DMS 273 treated with DMSO at 0.1 percent for 48 hours (cell line): Measurements from ENCODE around the gene GSTT2B.
"Not testable (repeated sequence)": the region's sequence is repeated elsewhere in the genome, so short reads cannot be mapped to it uniquely, and the experiment has no call there.

Experiments
- DNase-seq: peaks from one replicate; lab custom pipeline; 2025; lab: John Stamatoyannopoulos, UW

GSTT2B gene

GRCh38 chr22:23984430-23984829 is 23.4 kb upstream of the GSTT2B start:
- DNase-seq = no peak

DNA sequence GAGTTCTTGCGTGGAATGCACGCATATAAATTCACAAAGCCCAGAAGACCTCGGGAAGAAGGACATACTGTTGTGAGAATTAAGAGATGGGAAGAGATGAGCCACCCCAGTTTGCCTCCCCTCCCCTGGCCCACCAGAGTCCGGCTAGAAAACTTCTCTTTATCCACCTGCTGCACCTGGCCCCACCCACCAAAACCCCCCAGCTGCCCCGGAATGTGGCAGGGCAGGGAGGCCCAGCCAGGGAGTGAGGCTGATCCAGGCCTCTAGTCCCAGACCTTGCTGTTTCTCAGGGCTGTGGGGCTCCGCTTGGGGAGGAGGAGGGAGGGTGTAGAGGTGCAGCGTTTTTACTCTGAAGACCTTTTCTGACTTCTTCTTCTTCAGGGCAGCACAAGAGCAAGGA is 19.6 kb upstream of the GSTT2B start:
- DNase-seq = not testable (repeated sequence)

DNA sequence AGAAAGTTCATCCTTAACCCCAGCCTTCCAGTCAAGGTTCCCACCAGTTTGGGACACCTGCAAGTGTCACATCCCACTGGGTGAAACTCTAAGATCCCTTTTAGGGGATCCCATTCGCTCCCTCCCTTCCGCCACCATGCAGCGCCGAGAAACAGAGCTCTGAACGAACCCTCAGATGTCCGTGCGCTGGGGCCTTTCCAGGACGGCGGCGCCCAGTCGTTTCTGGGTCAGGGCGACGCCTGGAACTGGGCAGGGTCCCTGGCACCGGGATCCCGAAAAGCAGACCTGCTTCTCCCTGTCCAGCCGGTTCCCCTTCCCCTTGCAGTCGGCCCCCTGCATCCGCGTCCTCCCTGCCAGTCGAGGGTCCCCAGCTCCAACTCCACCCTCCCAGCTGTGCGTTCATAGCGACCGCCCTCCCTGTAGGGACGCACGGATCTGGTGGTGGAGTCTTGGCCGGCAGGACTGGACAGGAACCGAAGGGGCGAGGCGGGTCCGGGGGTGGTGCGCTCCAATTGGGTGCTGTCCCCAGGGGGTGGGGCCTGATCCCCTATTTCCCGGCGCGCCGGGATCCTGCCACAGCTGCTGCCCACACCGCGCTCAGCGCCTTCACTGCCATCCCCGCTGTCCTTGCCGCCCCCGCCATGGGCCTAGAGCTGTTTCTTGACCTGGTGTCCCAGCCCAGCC is 18.7 kb upstream of the GSTT2B start, which contains the start of gene GSTT2:
Gene GSTT2 (plus strand): TSS at position 578 of the 684 bp plus-strand sequence.
- DNase-seq = not testable (repeated sequence)

DNA sequence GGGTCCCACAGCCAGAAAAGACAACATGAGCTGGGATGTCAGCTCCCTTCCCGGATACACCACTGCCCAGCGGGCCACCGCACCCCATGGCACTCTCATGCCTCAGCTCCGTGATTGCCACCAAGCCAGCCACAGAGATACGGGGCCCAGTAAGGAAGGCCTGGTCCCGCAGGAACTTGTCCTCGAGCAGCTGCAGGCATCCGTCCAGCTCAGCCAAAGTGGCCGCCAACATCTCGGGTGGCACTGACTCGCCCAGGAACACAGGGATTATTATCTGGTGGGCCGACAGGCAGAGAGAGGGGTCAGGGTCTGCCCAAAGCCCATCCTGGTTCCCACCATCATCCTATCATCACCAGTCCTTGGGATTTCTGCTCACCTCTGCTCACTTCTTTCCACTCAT is 16.3 kb upstream of the GSTT2B start:
- DNase-seq = not testable (repeated sequence)

GRCh38 chr22:23974836-23975352 is 13.9 kb upstream of the GSTT2B start:
- DNase-seq = not testable (repeated sequence)

GRCh38 chr22:23974345-23974744 is 13.3 kb upstream of the GSTT2B start, which contains the start of gene DDT:
DDT (minus strand) TSS chr22:23974441; CDS start chr22:23974414, 27 bp downstream.
- not testable (repeated sequence) for DNase-seq

DNA sequence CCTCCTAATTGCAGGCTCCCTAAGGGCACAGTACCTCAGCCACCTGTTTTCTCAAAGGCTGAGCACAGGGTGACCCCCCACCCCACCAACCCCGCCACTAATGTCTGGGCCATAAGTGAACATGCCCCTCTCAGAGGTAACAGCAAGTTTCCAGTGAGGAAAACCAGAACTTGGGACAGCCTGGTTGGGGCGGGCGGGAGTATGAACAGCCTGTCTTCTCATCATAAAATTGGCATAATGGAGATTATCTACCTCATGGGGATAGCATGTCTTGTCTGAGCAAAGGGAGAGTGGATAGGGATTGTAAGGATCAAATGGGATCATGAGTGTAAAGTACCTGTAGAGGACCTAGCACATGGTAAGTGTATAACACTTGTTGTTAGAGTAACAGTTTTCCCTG is 10.9 kb upstream of the GSTT2B start:
- DNase-seq = not testable (repeated sequence)

- no peak for DNase-seq
These were observed 10.0 kb upstream of the GSTT2B start for GRCh38 chr22:23970816-23971486.

DNA sequence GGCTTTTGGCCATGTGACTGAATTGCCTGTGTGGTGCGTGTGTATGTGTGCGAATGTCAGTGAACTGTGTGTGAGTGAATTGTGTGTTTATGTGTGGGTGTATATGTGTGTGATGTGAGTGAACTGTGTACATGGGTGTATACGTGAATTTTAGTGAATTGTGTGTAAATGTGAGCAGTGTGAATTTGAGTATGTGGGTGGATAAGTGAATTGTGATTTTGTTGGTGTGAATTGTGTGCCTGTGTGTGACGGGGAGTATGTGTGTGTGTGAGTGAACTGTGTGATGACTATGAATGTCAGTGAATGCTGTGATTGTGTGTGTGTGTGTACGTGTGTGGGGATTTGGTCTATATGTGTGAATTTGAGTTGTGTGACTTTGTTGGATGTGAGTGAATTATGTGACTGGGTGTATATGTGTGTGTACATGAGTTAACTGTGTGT is 9.2 kb upstream of the GSTT2B start:
- no peak for DNase-seq

- no peak for DNase-seq
These were observed 8.1 kb upstream of the GSTT2B start for GRCh38 chr22:23969071-23969470.

DNA sequence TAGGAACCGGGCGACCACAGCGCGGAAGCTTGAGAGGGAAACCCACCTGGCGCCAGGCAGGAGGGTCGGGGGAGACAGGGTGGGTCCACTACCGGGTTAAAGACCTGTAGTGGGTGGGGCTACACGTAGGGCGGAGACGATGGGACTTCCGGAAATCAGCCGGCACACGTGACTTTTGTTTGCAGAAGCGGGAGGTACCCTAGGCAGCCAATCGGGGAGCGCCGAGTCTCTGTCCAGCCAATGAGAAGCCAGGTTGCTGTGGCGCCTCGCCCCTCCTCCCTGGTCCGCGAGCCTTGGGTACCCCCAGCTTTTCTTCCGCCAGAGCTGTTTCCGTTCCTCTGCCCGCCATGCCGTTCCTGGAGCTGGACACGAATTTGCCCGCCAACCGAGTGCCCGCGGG is 5.6 kb upstream of the GSTT2B start, which contains the start of gene DDTL:
Gene DDTL (plus strand): TSS at position 321 of the 400 bp plus-strand sequence. CDS start 27 bp downstream, at position 348.
- not testable (repeated sequence) for DNase-seq

- not testable (repeated sequence) for DNase-seq
These were observed 5.1 kb upstream of the GSTT2B start for GRCh38 chr22:23966094-23966493.

GRCh38 chr22:23956301-23956900 is 4.6 kb downstream of the GSTT2B start:
- not testable (repeated sequence) for DNase-seq

DNA sequence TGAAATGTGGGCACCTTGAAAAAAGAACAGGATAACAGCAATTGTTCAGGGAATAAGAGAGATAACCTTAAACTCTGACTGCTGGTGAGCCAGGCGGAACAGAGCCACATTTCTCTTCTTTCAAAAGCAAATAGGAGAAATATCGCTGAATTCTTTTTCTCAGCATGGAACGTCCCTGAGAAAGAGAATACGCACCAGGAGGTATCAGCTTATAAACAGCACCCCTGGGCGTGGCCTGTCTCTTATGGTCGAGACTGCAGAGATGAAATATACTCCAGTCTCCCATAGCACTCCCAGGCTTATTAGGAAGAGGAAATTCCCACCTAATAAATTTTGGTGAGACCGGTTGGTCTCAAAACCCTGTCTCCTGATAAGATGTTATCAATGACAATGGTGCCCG is 5.1 kb downstream of the GSTT2B start:
- not testable (repeated sequence) for DNase-seq

GRCh38 chr22:23954991-23955305 is 6.0 kb downstream of the GSTT2B start:
- not testable (repeated sequence) for DNase-seq

DNA sequence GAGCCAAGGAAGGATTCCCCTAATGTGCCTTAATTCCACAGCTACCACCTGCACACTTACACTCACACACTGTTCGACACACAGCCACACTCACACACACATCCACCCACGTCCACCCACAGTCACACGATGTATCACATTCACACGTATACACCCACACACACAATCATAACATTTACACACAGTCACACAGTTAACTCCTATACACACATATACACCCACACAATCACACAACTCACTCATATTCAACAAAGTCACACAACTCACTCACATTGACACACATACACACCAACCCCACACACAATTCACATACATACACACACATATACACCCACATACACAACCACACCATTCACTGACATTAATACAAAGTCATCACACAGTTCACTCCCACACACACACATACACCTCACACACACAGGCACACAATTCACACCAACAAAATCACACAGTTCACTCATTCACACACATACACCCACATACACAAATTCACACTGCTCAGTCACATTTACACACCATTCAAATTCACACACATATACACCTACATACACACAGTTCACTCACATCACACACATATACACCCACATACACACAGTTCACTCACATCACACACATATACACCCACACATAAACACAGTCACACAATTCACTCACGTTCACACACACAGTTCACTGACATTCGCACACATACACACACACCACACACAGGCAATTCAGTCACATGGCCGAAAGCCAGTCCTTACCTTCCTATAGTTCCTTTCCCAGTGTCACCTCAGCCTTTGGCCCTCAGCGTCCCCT is 6.6 kb downstream of the GSTT2B start:
- DNase-seq = not testable (repeated sequence)

- DNase-seq = not testable (repeated sequence)
These were observed 7.5 kb downstream of the GSTT2B start for GRCh38 chr22:23953485-23953884.

GRCh38 chr22:23952794-23953405 is 8.1 kb downstream of the GSTT2B start:
- DNase-seq = not testable (repeated sequence)

DNA sequence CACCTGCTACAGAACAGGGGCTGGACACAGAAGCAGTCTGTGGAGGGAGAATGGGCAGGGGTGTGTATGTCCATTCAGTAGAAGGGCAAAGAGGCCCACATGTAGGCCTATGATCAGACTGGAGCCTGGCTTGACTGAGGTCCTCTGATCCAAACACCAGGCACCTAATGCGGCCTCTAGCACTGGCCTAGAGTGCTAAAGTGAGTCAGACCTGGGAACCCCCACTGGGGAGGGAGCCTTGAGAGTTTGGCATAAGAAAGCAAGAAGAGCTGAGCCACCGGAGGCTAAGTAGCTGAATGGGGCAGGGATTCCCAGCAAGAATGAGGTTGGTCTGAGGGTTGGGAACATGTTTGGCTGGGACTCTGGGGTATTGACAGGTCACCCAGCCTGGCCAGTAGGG is 9.6 kb downstream of the GSTT2B start:
- DNase-seq = not testable (repeated sequence)

- DNase-seq = not testable (repeated sequence)
These were observed 11.2 kb downstream of the GSTT2B start for GRCh38 chr22:23949764-23950163.

- DNase-seq = not testable (repeated sequence)
These were observed 13.6 kb downstream of the GSTT2B start for GRCh38 chr22:23947391-23947790.
